T follicular helper cell (primary cell): Measurements from ENCODE around the gene PCCA.

ENCODE experiments used
- DNase-seq: peaks from one replicate; pipeline ENCODE4 v3.0.0-alpha.2; 2020; ENCODE audit warnings: low read depth

Gene PCCA

DNA sequence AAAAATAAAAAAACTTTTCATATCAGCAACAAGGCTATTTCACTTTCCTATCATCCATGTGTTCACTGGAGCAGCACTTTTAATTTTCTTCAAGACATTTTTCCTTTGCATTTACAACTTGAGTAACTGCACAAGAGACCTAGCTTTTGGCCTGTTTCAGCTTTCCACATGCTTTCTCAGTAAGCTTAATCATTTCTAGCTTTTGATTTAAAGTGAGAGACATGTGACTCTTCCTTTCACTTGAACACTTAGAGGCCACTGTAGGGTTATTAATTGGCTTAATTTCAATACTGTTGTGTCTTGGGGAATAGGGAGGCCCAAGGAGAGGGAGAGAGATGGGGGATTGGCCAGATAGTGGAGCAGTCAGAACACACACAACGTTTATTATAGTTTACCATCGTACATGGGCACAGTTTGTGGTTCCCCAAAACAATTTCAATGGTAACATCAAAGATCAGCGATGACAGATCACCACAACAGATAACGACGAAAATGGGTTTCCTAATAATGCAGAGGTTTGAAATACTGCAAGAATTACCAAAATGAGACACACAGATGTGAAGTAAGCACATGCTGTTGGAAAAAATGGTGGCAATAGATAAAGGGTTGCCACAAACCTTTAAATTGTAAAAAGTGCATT, 382.1 kb downstream of the PCCA start:
- DNase-seq, result no peak

- no peak for DNase-seq
Measured at GRCh38 chr13:100473087-100473486, 384.2 kb downstream of the PCCA start.

DNA sequence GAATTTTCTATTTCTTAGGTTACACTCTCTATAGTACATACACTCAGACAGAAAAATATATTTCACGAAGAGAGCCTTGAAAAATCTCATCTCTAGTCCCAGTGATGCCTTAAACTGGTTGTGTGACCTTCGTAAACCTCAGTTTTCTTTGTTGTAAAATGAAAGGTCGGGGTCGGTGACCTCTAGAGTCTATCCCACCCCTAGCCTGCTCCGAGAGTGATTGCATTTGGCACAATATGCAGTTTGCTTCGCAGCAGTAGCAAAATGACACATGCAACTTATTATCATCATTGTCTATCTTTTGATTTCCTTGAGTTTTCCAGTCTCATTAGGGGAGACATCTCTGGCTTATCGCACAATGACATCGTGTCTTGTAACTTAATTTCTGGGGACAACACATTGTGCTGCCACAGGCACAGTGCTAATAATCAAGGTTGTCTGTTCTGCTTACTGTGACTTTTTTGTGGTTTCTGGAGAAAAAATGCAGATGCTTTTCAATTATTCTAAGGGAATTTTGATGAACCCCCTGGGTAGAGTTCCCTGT, 384.7 kb downstream of the PCCA start:
- no peak for DNase-seq

DNA sequence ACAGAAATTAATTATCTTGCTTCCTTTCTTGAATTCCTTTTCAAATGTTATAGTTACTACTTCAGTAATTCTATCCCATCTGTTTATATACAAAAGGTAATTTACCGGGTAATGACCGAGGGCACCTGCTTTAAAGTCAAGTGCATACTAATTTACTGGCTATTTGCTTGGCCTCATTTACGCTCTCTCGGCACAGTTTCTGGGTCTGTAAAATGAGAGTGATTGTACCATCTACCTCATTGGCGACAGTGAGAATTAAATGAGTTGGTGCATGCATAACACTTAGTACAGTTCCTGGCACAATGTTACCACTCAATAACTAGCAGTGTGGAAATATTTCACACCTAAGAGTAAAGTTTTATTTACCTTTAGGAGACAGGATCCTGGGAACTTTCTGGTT, 388.1 kb downstream of the PCCA start:
- DNase-seq, result no peak

GRCh38 chr13:100478107-100478809, 389.4 kb downstream of the PCCA start:
- no peak for DNase-seq

DNA sequence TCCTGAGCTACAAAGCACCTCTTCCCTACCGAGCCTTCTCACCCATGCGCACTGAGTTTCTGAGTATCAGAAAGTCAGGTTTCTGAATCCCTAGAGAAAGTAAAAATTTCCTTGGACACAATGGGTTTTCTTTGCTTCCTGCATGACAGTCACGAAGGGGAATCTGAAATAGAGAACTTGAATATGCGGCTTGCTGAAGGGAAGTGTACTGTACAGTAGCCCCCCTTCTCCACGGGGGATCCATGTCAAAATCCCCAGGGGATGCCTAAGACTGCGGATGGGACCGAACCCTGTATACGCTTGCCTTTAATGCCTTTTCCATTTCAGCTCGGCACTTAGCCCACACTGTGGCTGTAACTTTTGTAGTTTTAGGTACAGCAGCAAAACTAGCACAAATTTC, 391.8 kb downstream of the PCCA start:
- no peak for DNase-seq

DNA sequence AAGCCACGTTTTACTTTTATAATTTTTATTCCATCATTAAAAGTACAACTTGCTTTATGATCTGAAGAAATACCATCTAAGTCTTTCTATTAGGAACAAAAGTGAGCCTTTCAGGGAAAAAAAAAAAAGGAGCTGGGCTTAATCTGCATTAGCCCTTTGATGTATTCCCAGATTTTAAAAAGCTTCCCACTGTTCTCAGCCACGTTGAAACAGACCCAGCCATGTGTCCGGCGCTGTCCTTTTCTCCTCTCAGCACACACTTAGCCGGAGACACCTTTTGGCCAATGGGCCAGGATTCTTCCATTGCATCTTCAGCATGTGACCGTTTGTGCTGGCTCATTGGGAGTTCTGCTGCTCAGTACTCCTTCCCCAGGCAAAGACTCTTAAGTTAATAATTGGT, 394.2 kb downstream of the PCCA start:
- DNase-seq, result no peak

GRCh38 chr13:100483841-100484381, 395.0 kb downstream of the PCCA start:
- DNase-seq, result no peak

- no peak for DNase-seq
Measured at GRCh38 chr13:100484702-100485101, 395.8 kb downstream of the PCCA start.

- no peak for DNase-seq
Measured at GRCh38 chr13:100485265-100485664, 396.4 kb downstream of the PCCA start.

DNA sequence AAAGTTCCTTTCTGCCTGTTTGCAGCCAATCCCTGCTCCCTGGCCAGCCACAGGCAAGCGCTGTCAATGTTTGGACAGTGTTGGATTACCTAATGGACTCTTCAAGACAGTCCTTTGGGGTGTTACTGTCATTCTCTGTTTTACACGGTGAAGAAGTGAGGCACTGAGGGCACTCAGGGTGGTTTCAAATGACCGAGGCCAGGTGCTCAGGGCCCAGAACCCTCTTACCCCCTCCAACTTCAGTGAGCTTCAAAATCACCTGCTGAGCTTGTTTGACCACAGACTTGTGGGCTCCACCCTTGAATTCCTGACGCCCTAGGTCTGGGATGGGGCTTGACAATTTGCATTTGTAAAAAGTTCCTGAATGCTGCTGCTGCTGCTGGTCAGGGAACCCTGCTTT, 401.8 kb downstream of the PCCA start:
- no peak for DNase-seq

GRCh38 chr13:100491164-100491842, 402.4 kb downstream of the PCCA start:
- DNase-seq, result no peak

DNA sequence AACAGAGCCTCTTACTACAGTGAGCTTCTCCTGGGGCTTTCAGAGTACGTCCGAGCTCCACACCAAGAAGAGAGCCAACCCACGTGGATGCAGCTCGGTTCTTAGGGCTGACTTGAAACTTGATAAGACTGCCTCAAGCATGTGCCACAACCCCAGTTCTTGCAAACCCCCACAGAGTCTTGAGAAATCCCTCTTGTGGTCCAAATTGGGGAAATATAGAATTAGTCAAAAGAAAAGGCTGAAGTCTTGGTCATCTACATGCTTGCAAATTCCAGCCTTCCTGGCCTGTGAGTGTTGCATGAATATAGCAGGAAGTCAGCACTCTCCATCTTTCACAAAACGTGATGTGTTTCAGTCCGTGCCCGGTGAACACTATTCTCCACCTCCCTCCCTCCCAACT, 404.5 kb downstream of the PCCA start:
- no peak for DNase-seq

GRCh38 chr13:100495455-100495854, 406.6 kb downstream of the PCCA start:
- no peak for DNase-seq

DNA sequence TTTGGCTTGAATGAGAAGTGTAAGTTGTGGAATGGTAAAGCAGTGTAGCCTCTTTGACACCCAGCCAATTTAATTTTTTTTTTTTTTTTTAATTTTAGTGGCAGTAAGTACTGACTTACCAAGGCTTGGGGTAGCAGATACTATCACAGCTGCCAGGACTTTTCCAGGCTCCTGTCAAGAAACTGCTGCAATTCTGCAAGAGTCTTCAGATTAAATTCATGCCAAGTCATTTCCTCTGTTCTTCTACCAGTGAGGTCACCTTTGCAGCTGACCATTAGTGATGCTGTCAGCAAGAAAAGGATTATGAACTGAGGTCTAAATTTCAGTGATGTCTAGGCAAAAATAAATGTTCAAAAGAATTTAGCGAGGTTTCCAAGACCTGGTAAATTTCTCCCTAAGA, 408.5 kb downstream of the PCCA start:
- DNase-seq, result no peak

- no peak for DNase-seq
Measured at GRCh38 chr13:100502446-100502845, 413.6 kb downstream of the PCCA start.

DNA sequence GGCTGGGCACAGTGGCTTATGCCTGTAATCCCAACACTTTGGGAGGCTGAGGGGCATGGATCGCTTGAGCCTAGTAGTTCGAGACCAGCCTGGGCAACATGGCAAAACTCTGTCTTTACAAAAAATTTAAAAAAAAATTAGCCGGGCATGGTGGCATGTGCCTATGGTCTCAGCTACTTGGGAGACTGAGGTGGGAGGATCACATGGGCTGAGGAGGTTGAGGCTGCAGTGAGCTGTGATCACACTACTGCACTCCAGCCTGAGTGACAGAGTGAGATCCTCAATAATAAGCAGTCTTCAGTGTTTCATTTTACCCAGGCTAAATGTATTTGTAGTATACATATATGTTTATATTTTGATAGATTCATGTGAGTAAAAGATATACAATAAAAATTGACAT, 414.7 kb downstream of the PCCA start:
- DNase-seq, result no peak

- no peak for DNase-seq
Measured at GRCh38 chr13:100506154-100506553, 417.3 kb downstream of the PCCA start.

- DNase-seq, result no peak
Measured at GRCh38 chr13:100506600-100507422, 417.9 kb downstream of the PCCA start.

DNA sequence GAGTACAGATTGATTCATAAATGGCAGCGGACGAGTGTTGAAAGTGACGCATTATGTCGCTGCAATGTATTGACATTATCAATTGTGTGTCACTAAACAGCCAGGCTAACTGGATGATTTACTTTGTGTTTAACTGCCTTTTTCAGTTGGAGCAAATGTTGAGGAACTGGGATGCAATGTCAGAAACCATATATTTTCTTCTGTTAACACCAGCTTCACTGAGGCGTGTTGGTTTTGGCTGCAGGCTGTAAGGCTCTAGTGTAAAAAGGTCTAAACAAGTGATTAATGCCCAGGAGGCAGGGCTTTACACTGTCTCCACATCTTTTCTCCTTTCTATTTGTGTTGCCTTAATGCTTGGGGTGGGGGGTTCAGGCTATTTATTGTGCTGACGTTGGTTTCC, 419.6 kb downstream of the PCCA start:
- no peak for DNase-seq

DNA sequence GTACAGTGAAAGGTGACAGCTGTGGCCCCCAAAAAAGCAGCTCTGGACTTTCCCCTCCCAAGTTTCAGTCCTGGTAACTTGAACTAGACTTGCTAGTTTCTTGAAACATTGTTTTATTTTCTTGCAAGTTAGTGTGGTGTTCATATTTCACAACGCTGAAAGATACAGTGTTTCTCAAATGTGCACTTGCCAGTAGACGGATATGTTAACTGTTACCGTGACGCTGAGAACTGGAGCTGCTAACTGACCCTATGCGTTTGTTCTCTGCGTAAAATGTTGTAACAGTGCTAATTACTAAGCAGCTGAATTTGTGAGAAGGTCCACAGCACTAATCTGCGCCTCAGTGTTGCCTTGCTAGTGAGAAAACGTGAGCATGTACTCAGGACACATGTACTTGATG, 420.1 kb downstream of the PCCA start:
- DNase-seq, result no peak
